ENCODE data around the gene PROM1.

GRCh38 chr4:16011173-16011572 lies 72.7 kb downstream of the PROM1 start:
- no peak for TF ChIP-seq CTCF (IDR thresholded peaks at IDR 0.05)
- no peak for TF ChIP-seq POLR2A (IDR thresholded peaks at IDR 0.05)
- no peak for TF ChIP-seq EP300 (IDR thresholded peaks at IDR 0.05)
- no peak for TF ChIP-seq POLR2AphosphoS5 (IDR thresholded peaks at IDR 0.05)
